GM12878 (cell line): ENCODE measurements around the gene CYB561A3. TPM values are rescaled to one million over a fixed set of nuclear protein-coding genes. Genes with fewer than 3 reads are reported as not detected.

Experiments
- ATAC-seq: fragments of 200-7000 bp; cut with Tn5 transposase; 3 replicates; pipeline ENCODE4 v1.9.1; 2020; ENCODE audit warnings: mild to moderate bottlenecking, moderate library complexity
- BruUV-seq: library from RNA; stranded (reverse); fragments of 400-500 nt; replicated peaks from 2 replicates; lab custom pipeline; 2021; lab: Mats Ljungman, UMichigan
- CTCF ChIA-PET: fragments of 300-600 bp; sonication (Branson Sonifier 250); formaldehyde crosslinking; extraction: SDS; loops from one replicate; lab custom pipeline; 2021; ENCODE audit warnings: inconsistent platforms; lab: Yijun Ruan, JAX
- POLR2A ChIA-PET: fragments of 350-600 bp; formaldehyde crosslinking; extraction: SDS; loops from one replicate; lab custom pipeline; 2021; ENCODE audit warnings: inconsistent platforms; lab: Charles Lee
- RAD21 ChIA-PET: fragments of 300-600 bp; sonication (Branson Sonifier 250); formaldehyde crosslinking; loops from one replicate; lab custom pipeline; 2023; ENCODE audit warnings: antibody characterized with exemption; ENCODE audit not compliant: unreplicated experiment; lab: Charles Lee
- SMC1A ChIA-PET: fragments of 300-600 bp; sonication (Branson Sonifier 250); formaldehyde crosslinking; loops from one replicate; lab custom pipeline; 2023; ENCODE audit not compliant: unreplicated experiment, uncharacterized antibody; lab: Charles Lee
- DNase-seq: peaks from one replicate; pipeline ENCODE4 v3.0.0-alpha.2; 2011; ENCODE audit warnings: low read depth, low spot score
- FAIRE-seq: peaks from 3 replicates; lab custom pipeline; 2011; peaks lifted over from hg19 to GRCh38; lab: Jason Lieb, UNC
- H2AFZ ChIP-seq: 2 replicates; pipeline ENCODE4 v1.6.0; 2011; ENCODE audit warnings: low read depth, low read length, control low read depth; ENCODE audit not compliant: control insufficient read depth
- H3K27ac ChIP-seq: 2 replicates; pipeline ENCODE4 v1.5.1; 2011; ENCODE audit warnings: control low read depth; ENCODE audit not compliant: control insufficient read depth, insufficient read depth
- H3K27me3 ChIP-seq, 2 experiments: replicated peaks in 1 of 2; 2 replicates each; pipeline versions ENCODE4 v1.6.0 to v1.6.1; 2011; ENCODE audit warnings: low read length in 1 of 2; ENCODE audit not compliant: control insufficient read depth in 2 of 2, insufficient read depth in 2 of 2
- H3K36me3 ChIP-seq, 2 experiments: 2 replicates each; pipeline ENCODE4 v1.5.1; 2011; ENCODE audit warnings: low read length in 1 of 2; ENCODE audit not compliant: control insufficient read depth in 2 of 2, insufficient read depth in 2 of 2
- H3K4me1 ChIP-seq: 2 replicates; pipeline ENCODE4 v1.6.1; 2011; ENCODE audit warnings: mild to moderate bottlenecking, low read length, moderate library complexity, mixed read lengths; ENCODE audit not compliant: control insufficient read depth, insufficient read depth
- H3K4me2 ChIP-seq: 2 replicates; pipeline ENCODE4 v1.6.0; 2011; ENCODE audit warnings: control low read depth; ENCODE audit not compliant: control insufficient read depth, insufficient read depth
- H3K4me3 ChIP-seq: fragments of 200-600 bp; sonication (generic); 2 replicates; pipeline ENCODE4 v1.5.1; 2016
- H3K79me2 ChIP-seq: 2 replicates; pipeline ENCODE4 v1.6.0; 2011; ENCODE audit warnings: low read length; ENCODE audit not compliant: control insufficient read depth, insufficient read depth
- H3K9ac ChIP-seq: 2 replicates; pipeline ENCODE4 v1.8.0; 2011; ENCODE audit warnings: low read length, control low read depth, mixed read lengths; ENCODE audit not compliant: control insufficient read depth, insufficient read depth
- H3K9me3 ChIP-seq: replicated peaks from 3 replicates; pipeline ENCODE4 v1.5.1; 2011; ENCODE audit warnings: mild to moderate bottlenecking, low read length; ENCODE audit not compliant: control insufficient read depth, insufficient read depth
- H4K20me1 ChIP-seq: 2 replicates; pipeline ENCODE4 v1.6.0; 2011; ENCODE audit not compliant: control insufficient read depth, insufficient read depth
- ASH2L ChIP-seq: fragments of 300-600, 200-600 bp; sonication (generic); IDR thresholded peaks from 2 replicates; pipeline ENCODE4 v1.6.1; 2017; ENCODE audit warnings: low read depth, mild to moderate bottlenecking, borderline replicate concordance
- CBX5 ChIP-seq: sonication (generic); IDR thresholded peaks from 2 replicates; pipeline ENCODE4 v1.6.1; 2016; ENCODE audit warnings: low read depth, moderate library complexity, mild to moderate bottlenecking, inconsistent platforms
- ETV6 ChIP-seq, 2 experiments: fragments of 450-650 bp in 1 of 2; IDR thresholded peaks in 1 of 2; conservative IDR thresholded peaks in 1 of 2; 2 replicates each; pipeline ENCODE4 v1.6.1; 2014; ENCODE audit warnings: antibody characterized with exemption in 1 of 2, borderline replicate concordance in 1 of 2, low read depth in 1 of 2, mild to moderate bottlenecking in 1 of 2, moderate library complexity in 1 of 2
- PML ChIP-seq: IDR thresholded peaks from 2 replicates; pipeline ENCODE4 v1.6.1; 2012; ENCODE audit warnings: low read length, inconsistent platforms
- RCOR1 ChIP-seq: conservative IDR thresholded peaks from 2 replicates; pipeline ENCODE4 v1.6.1; 2012; ENCODE audit warnings: low read depth, low read length, improper control_type of control experiment
- SRF ChIP-seq, 2 experiments: IDR thresholded peaks; 2 replicates each; pipeline ENCODE4 v1.6.1; 2011; ENCODE audit warnings: low read depth in 2 of 2, low read length in 2 of 2, mild to moderate bottlenecking in 1 of 2, moderate library complexity in 1 of 2
- TAF1 ChIP-seq: IDR thresholded peaks from 2 replicates; pipeline ENCODE4 v1.6.1; 2011; ENCODE audit warnings: mild to moderate bottlenecking, low read depth, low read length, borderline replicate concordance
- WGBS: methylation state at CpG from one replicate; pipeline ENCODE4 v1.1.6; 2016; ENCODE audit warnings: low lambda C conversion rate; ENCODE audit not compliant: insufficient replicate concordance, insufficient coverage; ENCODE audit errors: missing lambda C conversion rate; 5-methylcytosine and 5-hydroxymethylcytosine counted together
- in situ Hi-C: fragments of 300-500 bp; cut with MboI; formaldehyde crosslinking; loops from 9 replicates; pipeline ENCODE4 v1.14.3; 2018; ENCODE audit warnings: mixed read lengths
- intact Hi-C: fragments of 100-400 bp; cut with micrococcal nuclease; formaldehyde crosslinking; loops from one replicate; pipeline ENCODE4 v1.14.2; 2022; ENCODE audit not compliant: unreplicated experiment
- polyA plus RNA-seq, 11 experiments: library from polyadenylated mRNA; depleted of rRNA in 4 of 11; unstranded in 6 of 11; stranded (reverse) in 5 of 11; fragments of >200 nt; fragmentation: Nextera tagmentation in 4 of 11; fragmentation: Illumina TruSeq in 1 of 11; extraction: Ambion mirVana in 4 of 11; extraction: Trizol in 1 of 11; gene quantifications; 1 replicate in 1 of 11; 2 replicates in 10 of 11; pipeline versions ENCODE4 v1.2.1 to v1.2.3, GENCODE V29; 2011 to 2016; ENCODE audit warnings: inconsistent platforms in 2 of 11, missing spikeins in 2 of 11, low read depth in 1 of 11
- total RNA-seq, 4 experiments: library from RNA; depleted of rRNA in 3 of 4; stranded (reverse); fragments of >200 nt in 3 of 4; fragmentation: Illumina TruSeq in 1 of 4; extraction: Trizol in 1 of 4; gene quantifications; 2 replicates each; pipeline versions ENCODE4 v1.2.1 to v1.2.3, GENCODE V29; 2013 to 2021
- TF ChIP-seq, protein P1 (sequence below): IDR thresholded peaks from 2 replicates; pipeline ENCODE4 v1.6.1; 2012; ENCODE audit warnings: improper control_type of control experiment, low read depth, low read length; ENCODE audit not compliant: insufficient replicate concordance

CYB561A3 gene
- total and polyA plus RNA-seq, 10 of the 15 experiments (the other 5 are each of a cell fraction or from before 2014, with no cell fraction given) = 40.1 to 169 (median 74.4) TPM

DNA sequence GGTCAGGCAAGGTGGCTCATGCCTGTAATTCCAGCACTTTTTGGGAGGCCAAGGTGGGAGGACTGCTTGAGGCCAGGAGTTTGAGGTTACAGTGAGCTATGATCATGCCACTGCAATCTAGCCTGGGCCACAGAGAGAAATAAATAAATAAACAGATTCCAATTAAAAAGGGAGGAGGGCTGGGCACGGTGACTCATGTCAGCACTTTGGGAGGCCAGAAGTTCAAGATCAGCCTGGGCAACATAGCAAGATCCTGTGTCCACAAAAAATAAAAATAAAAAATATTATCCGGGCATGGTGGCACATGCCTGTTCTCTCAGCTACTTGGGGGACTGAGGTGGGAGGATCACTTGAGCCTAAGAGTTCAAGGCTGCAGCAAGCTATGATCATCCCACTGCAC lies 7.5 kb downstream of the CYB561A3 start:
- Histone ChIP-seq H3K9ac (no peak overlapping the region), H3K36me3 (peaks cover 15 to 22% of the 10 kb centered on the region in 2 experiments), H4K20me1 (no peaks in the 10 kb centered on the region), H3K4me3 (no peak overlapping the region), H3K9me3 (no peaks in the 10 kb centered on the region), H2AFZ (no peak overlapping the region), H3K79me2 (peaks cover 14% of the 10 kb centered on the region), H3K27me3 (no peaks in the 10 kb centered on the region), H3K4me1 (peaks cover 29% of the 10 kb centered on the region), H3K27ac (no peak overlapping the region), H3K4me2 (peak overlapping the region; percentile 67; the same call in 1 of the 2 replicates)
- in situ Hi-C loops = no loop called here
- 100% methylated on average over 2 of the region's 2 CpGs for WGBS
- no peak for DNase-seq
- POLR2A ChIA-PET = interaction anchor here (0.8 to 1.6 kb wide), 3 partner anchors 10 to 81 kb away, joined by 3 to 7 read pairs (median 5); no protein-coding TSS in a partner anchor
- BruUV-seq = no TSS peak
- TF ChIP-seq PML (no peak), ASH2L (no peak), CBX5 (no peak), ETV6 (conservative IDR thresholded peaks at IDR 0.05 in 1 of 2, IDR thresholded peaks at IDR 0.05 in 1 of 2; ENCODE audit: borderline replicate concordance in 1 of 2, low read depth in 1 of 2) (no peak), TAF1 (no peak), SRF (IDR thresholded peaks at IDR 0.05; ENCODE audit: low read depth in 2 of 2, low read length in 2 of 2) (no peak), RCOR1 (no peak)
- TF ChIP-seq, protein P1, sequence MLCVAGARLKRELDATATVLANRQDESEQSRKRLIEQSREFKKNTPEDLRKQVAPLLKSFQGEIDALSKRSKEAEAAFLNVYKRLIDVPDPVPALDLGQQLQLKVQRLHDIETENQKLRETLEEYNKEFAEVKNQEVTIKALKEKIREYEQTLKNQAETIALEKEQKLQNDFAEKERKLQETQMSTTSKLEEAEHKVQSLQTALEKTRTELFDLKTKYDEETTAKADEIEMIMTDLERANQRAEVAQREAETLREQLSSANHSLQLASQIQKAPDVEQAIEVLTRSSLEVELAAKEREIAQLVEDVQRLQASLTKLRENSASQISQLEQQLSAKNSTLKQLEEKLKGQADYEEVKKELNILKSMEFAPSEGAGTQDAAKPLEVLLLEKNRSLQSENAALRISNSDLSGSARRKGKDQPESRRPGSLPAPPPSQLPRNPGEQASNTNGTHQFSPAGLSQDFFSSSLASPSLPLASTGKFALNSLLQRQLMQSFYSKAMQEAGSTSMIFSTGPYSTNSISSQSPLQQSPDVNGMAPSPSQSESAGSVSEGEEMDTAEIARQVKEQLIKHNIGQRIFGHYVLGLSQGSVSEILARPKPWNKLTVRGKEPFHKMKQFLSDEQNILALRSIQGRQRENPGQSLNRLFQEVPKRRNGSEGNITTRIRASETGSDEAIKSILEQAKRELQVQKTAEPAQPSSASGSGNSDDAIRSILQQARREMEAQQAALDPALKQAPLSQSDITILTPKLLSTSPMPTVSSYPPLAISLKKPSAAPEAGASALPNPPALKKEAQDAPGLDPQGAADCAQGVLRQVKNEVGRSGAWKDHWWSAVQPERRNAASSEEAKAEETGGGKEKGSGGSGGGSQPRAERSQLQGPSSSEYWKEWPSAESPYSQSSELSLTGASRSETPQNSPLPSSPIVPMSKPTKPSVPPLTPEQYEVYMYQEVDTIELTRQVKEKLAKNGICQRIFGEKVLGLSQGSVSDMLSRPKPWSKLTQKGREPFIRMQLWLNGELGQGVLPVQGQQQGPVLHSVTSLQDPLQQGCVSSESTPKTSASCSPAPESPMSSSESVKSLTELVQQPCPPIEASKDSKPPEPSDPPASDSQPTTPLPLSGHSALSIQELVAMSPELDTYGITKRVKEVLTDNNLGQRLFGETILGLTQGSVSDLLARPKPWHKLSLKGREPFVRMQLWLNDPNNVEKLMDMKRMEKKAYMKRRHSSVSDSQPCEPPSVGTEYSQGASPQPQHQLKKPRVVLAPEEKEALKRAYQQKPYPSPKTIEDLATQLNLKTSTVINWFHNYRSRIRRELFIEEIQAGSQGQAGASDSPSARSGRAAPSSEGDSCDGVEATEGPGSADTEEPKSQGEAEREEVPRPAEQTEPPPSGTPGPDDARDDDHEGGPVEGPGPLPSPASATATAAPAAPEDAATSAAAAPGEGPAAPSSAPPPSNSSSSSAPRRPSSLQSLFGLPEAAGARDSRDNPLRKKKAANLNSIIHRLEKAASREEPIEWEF = no peak
- intact Hi-C loops = no loop called here
- SMC1A ChIA-PET = interaction anchor here (0.6 to 12.8 kb wide), 8 partner anchors 9 to 669 kb away, joined by 3 to 243 read pairs (median 6); partner anchors contain the start of genes DDB1, TKFC and TMEM216
- ATAC-seq = no peak
- RAD21 ChIA-PET = interaction anchor here (2.6 to 13.0 kb wide), 2 partner anchors 19 to 31 kb away, joined by 17 to 172 read pairs; partner anchors contain the start of genes DDB1 and TKFC
- CTCF ChIA-PET = interaction anchor here (0.7 to 23.9 kb wide), 7 partner anchors 9 to 82 kb away, joined by 3 to 387 read pairs (median 4); partner anchors contain the start of gene TMEM216
- FAIRE-seq = no peak
